ENCODE measurements around the gene RPTN.

Gene RPTN

GRCh38 chr1:152110860-152111514 is 48.0 kb downstream of the RPTN start:
- no peak for DNase-seq (ENCODE audit: low read depth)

GRCh38 chr1:152110365-152110859 is 48.6 kb downstream of the RPTN start:
- DNase-seq (ENCODE audit: low read depth), result peak; percentile 29

GRCh38 chr1:152109998-152110294 is 49.1 kb downstream of the RPTN start:
- DNase-seq (ENCODE audit: low read depth), result no peak

- DNase-seq (ENCODE audit: low read depth), result no peak
Observed at GRCh38 chr1:152109231-152109997, 49.6 kb downstream of the RPTN start.

- no peak for DNase-seq (ENCODE audit: low read depth)
Observed at GRCh38 chr1:152108882-152109222, 50.2 kb downstream of the RPTN start.

GRCh38 chr1:152107984-152108881 is 50.8 kb downstream of the RPTN start:
- no peak for DNase-seq (ENCODE audit: low read depth)

GRCh38 chr1:152107031-152107983 is 51.7 kb downstream of the RPTN start:
- DNase-seq (ENCODE audit: low read depth), result no peak

GRCh38 chr1:152104854-152105253 is 54.2 kb downstream of the RPTN start:
- DNase-seq (ENCODE audit: low read depth), result no peak
